Measurements from ENCODE around the gene CPNE4.
A peak's percentile ranks its signal among the peaks of the same experiment; 100 is the strongest.

CPNE4 gene

DNA sequence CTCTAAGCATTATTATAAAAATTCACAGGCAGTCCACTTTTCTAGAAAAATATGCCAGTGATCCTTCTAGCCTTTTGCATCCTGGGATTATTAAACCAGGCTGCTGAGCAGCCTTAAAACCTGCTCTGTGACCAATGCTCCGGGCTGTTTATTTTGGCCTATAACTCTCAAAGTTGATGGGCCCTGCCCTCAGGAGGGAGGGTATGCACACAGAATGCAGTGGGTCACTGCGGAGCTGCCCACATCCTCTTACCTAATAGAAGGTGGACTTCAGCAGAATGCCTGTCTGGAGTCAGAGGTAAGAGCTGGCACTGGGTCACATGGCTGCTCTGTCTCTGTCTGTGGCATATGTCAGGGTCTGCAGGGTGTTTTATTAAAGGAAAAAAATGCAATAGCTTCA lies 26.0 kb downstream of the CPNE4 start:
- in situ Hi-C loops (cut with MboI; ENCODE audit: low sequenced_read_pairs, unreplicated experiment), result loop anchor here (25.0 kb wide), 1 partner anchor 972 kb away; the partner anchor contains the start of genes ASTE1 and NEK11
- TF ChIP-seq, protein P1, sequence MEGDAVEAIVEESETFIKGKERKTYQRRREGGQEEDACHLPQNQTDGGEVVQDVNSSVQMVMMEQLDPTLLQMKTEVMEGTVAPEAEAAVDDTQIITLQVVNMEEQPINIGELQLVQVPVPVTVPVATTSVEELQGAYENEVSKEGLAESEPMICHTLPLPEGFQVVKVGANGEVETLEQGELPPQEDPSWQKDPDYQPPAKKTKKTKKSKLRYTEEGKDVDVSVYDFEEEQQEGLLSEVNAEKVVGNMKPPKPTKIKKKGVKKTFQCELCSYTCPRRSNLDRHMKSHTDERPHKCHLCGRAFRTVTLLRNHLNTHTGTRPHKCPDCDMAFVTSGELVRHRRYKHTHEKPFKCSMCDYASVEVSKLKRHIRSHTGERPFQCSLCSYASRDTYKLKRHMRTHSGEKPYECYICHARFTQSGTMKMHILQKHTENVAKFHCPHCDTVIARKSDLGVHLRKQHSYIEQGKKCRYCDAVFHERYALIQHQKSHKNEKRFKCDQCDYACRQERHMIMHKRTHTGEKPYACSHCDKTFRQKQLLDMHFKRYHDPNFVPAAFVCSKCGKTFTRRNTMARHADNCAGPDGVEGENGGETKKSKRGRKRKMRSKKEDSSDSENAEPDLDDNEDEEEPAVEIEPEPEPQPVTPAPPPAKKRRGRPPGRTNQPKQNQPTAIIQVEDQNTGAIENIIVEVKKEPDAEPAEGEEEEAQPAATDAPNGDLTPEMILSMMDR (IDR thresholded peaks at IDR 0.05; ENCODE audit: borderline replicate concordance, control extremely low read depth, extremely low read depth, insufficient read depth, missing control alignments), result no peak
- DNase-seq (ENCODE audit: low spot score), result no peak

DNA sequence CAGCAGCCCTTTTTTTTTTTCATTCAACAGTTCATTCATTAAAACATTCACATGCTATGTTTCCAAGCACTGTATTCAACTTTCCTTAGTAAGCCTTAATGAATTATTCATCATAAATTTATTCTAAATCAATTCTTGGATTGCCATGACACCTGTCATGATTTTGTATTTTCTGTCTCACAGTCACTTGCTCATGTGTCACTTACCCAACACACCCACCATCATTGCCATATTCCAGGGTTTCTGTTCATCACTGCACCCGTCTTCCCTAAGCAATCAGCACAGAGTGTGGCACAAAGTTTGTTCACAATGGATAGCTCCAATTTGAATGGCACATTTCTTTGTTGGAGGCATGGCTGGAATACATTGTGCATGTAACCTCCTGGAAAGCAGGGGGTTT lies 27.2 kb downstream of the CPNE4 start:
- TF ChIP-seq, protein P1 (IDR thresholded peaks at IDR 0.05; ENCODE audit: borderline replicate concordance, control extremely low read depth, extremely low read depth, insufficient read depth, missing control alignments), result no peak
- in situ Hi-C loops (cut with MboI; ENCODE audit: low sequenced_read_pairs, unreplicated experiment), result loop anchor here (25.0 kb wide), 1 partner anchor 970 kb away; the partner anchor contains the start of genes ASTE1 and NEK11
- DNase-seq (ENCODE audit: low spot score), result no peak

DNA sequence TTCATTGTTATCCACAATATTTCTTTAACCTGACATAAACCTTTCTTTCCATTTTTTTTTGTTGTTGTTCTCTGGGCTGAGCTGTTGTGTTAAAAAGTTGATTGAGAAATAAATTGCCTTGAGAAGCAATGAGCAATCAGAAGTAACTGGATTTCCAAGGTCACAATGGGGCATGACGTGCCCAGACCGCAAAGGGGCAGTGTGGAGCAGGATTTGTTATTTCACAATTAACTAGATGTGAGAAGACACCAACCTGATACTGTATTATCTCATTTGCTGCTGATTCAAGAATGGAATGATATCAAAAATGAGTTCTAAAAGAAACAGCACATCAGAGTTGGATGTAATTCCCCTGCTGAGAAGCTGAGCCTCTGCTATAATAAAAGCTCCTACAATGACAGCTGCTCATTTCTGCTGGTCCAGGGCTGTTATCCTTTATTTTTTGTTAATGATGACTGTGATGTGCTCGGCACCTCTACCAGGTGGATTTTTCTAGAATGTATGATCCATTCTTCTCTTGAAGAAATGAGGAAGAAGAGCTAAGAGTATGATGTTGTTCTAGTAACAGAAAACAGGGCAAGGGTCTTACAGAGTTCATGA lies 28.1 kb downstream of the CPNE4 start:
- DNase-seq (ENCODE audit: low spot score), result peak; percentile 15
- TF ChIP-seq, protein P1 (IDR thresholded peaks at IDR 0.05; ENCODE audit: borderline replicate concordance, control extremely low read depth, extremely low read depth, insufficient read depth, missing control alignments), result peak; percentile 45
- in situ Hi-C loops (cut with MboI; ENCODE audit: low sequenced_read_pairs, unreplicated experiment), result loop anchor here (25.0 kb wide), 1 partner anchor 969 kb away; the partner anchor contains the start of genes ASTE1 and NEK11

DNA sequence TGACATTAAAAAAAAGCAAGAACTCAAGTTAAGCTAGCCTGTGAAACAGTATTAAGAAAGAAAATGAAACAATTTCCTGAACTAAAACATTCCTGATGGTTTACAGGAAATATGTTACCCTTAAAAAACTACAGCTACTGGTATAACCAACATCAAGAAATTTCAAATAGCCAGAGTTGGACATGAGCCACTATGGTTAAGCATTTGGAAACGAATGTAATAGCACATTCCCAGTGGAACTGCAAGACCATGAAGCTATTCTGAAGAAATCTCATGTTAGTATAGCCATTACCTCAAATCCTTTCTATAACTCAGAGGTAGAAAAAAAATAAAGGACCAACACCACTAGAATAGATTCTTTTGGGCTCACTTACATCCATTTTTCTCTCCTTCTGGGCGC lies 30.2 kb downstream of the CPNE4 start:
- in situ Hi-C loops (cut with MboI; ENCODE audit: low sequenced_read_pairs, unreplicated experiment), result loop anchor here (25.0 kb wide), 1 partner anchor 967 kb away; the partner anchor contains the start of genes ASTE1 and NEK11
- TF ChIP-seq, protein P1 (IDR thresholded peaks at IDR 0.05; ENCODE audit: borderline replicate concordance, control extremely low read depth, extremely low read depth, insufficient read depth, missing control alignments), result no peak
- no peak for DNase-seq (ENCODE audit: low spot score)

DNA sequence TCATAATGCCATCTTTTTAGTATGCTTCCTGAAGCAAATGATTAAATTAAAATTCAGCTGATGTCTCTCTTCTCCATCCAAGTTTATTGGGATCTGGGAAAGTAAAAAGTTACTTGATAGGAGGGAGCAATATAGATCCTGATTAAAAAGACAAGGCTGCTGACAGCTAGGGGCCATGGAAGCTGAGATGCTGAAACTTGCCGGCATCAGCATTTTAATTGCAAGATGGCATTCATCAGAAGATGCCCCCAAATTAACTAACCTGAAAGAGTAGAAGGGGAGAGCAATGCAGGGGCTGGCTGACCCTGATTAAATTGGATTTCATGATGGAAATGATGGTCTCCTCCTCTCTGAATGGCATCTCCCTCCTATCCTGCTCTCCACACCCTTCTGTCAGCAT lies 31.1 kb downstream of the CPNE4 start:
- in situ Hi-C loops (cut with MboI; ENCODE audit: low sequenced_read_pairs, unreplicated experiment), result loop anchor here (25.0 kb wide), 1 partner anchor 966 kb away; the partner anchor contains the start of genes ASTE1 and NEK11
- TF ChIP-seq, protein P1 (IDR thresholded peaks at IDR 0.05; ENCODE audit: borderline replicate concordance, control extremely low read depth, extremely low read depth, insufficient read depth, missing control alignments), result no peak
- no peak for DNase-seq (ENCODE audit: low spot score)

DNA sequence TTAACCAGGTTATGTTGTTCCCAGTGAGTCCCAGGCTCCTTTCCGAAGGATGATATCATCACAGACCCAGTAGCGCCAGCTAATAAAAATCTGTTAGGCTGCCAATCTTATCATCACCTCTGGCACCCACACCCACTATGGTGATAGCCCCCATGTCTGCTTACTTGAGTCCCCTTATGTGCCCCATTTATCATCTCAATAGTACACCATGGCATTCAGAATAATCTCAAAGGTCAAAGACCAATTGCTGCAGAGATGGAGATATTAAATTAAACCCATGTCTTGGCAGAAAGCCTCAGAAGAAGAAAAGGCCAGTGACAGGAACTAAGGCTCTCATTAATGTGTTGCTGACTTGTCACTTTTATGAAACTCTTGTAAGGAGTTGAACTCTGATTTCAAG lies 32.8 kb downstream of the CPNE4 start:
- in situ Hi-C loops (cut with MboI; ENCODE audit: low sequenced_read_pairs, unreplicated experiment), result loop anchor here (25.0 kb wide), 1 partner anchor 965 kb away; the partner anchor contains the start of genes ASTE1 and NEK11
- DNase-seq (ENCODE audit: low spot score), result no peak
- TF ChIP-seq, protein P1 (IDR thresholded peaks at IDR 0.05; ENCODE audit: borderline replicate concordance, control extremely low read depth, extremely low read depth, insufficient read depth, missing control alignments), result no peak

Data from GM13976 (cell line).